ENCODE measurements around the gene TSSC4.

TSSC4 gene

GRCh38 chr11:2402106-2402505 lies 1.6 kb downstream of the TSSC4 start:
- DNase-seq = no peak

DNA sequence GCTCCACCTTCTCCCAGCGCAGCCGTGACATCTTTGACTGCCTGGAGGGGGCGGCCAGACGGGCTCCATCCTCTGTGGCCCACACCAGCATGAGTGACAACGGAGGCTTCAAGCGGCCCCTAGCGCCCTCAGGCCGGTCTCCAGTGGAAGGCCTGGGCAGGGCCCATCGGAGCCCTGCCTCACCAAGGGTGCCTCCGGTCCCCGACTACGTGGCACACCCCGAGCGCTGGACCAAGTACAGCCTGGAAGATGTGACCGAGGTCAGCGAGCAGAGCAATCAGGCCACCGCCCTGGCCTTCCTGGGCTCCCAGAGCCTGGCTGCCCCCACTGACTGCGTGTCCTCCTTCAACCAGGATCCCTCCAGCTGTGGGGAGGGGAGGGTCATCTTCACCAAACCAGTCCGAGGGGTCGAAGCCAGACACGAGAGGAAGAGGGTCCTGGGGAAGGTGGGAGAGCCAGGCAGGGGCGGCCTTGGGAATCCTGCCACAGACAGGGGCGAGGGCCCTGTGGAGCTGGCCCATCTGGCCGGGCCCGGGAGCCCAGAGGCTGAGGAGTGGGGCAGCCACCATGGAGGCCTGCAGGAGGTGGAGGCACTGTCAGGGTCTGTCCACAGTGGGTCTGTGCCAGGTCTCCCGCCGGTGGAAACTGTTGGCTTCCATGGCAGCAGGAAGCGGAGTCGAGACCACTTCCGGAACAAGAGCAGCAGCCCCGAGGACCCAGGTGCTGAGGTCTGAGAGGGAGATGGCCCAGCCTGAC lies 2.5 kb downstream of the TSSC4 start:
- no peak for DNase-seq

- DNase-seq = no peak
These were observed 4.2 kb downstream of the TSSC4 start for GRCh38 chr11:2404735-2405196.

- DNase-seq = no peak
These were observed 5.9 kb downstream of the TSSC4 start for GRCh38 chr11:2406451-2406850.

- DNase-seq = no peak
These were observed 6.4 kb downstream of the TSSC4 start for GRCh38 chr11:2406878-2407410.

DNA sequence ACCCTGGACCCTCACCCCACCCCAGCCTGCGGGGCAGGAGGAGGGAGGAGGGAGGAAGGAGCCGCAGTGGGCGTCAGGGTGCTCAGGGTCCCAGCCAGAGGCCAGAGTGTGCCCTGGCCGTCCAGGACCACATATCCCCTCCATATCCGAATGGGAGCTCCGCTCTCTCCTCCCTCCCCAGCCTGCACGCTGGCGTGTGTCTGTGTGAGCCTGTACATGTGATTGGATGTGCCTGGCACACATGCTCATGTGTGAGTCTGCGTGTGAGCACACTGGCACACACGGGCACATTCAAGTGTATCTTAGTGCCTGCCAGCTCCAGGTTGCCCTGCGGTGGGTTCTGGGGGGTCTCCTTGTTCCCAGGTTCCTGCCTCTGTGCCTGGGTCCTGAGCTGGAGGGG lies 8.1 kb downstream of the TSSC4 start:
- DNase-seq = no peak

- DNase-seq = no peak
These were observed 8.6 kb downstream of the TSSC4 start for GRCh38 chr11:2409126-2409525.

GRCh38 chr11:2409611-2410468 lies 9.3 kb downstream of the TSSC4 start:
- DNase-seq = no peak

- DNase-seq = no peak
These were observed 10.1 kb downstream of the TSSC4 start for GRCh38 chr11:2410616-2411015.

- DNase-seq = no peak
These were observed 11.1 kb downstream of the TSSC4 start for GRCh38 chr11:2411446-2412305.

- DNase-seq = no peak
These were observed 11.8 kb downstream of the TSSC4 start for GRCh38 chr11:2412323-2412722.

DNA sequence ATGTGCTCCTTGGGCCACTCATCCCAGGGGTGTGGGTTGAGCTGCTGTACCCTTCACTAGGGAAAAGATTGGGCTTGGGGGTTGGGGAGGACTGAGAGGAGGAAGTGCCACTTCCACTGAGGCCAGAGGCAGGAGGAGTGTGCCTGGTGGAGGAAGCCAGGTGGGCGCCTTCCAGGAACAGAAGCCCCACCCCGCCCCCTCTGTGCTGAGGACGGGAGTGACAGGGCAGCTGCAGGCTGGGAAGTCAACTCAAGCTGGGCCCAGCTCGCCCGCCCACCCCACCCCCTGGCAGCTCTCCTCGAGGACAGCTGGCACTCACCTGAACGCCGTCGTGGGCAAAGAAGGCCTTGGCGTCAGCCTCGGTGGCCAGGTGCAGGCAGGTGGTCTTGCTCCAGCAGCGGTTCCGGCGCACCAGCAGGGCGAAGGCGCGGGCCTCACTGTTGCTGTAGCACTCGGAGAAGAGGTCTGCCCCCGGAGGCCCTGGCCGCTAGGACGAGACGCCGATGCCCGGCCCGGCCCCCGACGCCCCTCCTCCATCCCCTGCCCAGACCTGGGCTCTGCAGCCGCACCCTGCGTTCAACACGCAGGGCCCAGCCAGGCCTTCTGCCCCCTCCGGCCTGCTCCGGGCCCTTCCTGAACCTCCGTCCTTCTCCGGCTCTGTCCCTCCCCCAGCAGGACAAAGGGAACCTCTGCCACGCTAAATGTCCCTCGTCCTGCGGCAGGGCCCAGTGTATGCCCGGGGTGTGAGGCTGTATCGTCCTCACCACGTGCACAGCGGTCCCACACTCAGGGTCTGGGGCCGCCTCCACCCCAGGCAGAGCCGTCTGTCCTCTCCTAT lies 13.4 kb downstream of the TSSC4 start:
- no peak for DNase-seq

GRCh38 chr11:2414616-2415015 lies 14.1 kb downstream of the TSSC4 start:
- DNase-seq = no peak

GRCh38 chr11:2415171-2415570 lies 14.6 kb downstream of the TSSC4 start:
- no peak for DNase-seq

GRCh38 chr11:2415601-2416380 lies 15.2 kb downstream of the TSSC4 start:
- no peak for DNase-seq

DNA sequence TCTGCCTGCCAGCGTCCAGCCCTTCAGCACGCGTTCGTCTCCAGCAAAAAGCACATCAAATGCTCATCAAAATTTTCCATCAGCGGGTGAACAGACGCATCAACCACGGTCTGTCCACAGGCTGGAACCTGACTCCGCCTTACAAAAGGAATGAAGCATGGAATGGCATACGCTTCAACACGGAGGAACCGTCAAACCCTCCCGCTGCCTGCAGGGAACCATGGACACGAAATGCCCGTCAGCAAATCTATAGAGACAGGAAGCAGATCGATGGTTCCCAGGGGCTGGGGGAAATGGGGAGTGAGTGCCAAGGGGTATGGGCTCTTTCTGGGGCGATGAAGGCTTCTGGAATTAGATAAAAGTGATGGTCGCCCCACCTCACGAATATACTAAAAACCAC lies 16.2 kb downstream of the TSSC4 start:
- DNase-seq = no peak

DNA sequence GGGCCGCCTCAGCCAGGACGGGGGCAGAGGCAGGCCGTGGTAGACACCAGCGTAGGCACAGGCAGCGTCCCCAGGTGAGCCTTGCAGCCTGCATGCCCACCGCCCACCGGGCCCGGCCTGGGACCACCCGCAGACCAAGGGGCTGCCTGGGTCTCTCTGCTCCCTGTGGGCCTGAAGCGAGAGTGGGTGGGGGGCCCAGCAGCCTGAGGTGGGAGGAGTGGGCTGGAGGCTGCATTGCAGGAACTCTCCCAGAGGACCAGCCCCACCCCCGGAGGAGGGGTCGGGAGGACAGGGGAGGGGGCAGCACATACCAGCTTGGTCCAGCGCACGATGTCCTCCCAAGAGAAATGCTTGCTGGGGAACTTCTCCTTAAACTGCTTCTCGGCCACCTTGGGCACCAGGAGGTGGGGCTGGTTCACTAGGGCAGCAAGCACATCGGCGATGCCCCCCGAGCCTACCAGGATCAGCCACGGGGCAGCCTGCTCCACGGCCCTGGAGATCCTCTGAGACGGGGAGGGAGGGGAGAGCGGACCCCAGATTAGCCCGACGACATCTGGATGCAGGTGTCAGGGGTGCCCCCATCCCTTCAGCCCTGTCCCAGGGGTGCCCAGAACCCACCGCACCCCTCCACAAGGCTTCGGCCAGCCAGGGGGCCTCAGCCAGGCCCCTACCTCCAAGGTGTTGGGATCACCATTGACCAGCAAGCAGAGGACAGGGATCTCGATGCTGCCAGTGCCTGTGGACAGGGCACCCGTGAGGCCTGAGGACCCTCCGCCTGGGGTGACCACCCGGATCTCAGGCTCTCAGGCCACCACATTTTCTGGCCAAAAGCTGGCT lies 17.5 kb downstream of the TSSC4 start:
- no peak for DNase-seq

DNA sequence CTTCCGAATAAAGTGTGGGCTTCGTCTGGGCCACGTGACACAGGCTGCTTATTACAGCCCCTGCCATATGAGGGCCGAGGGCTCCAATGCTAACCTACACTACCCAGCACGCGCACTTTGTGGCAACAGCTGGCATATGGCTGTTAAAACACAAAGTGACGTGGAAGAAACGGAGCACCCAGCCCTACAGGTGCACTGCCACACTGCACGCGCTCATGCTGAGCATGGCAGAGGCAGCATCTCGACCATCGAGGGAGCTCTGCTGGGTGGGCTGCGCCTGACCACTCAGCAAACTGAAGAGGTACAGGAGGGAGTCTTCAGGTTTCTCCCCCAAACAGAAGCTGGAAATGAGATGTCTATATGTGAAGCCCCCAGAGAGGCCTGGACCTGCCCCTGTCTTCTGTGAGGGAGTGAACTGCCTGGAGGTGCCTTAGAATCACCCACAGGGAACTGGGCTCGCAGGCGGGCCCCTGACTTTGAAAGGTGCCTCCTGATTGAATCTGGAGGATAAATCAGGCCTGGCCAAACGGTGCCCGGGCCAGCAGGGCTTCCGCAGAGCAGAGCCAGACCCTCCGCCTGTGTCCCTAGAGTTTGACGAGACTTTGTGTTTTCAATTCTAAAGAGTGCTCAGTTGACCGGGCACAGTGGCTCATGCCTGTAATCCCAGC lies 18.3 kb downstream of the TSSC4 start:
- no peak for DNase-seq
